Endothelial cell of umbilical vein (primary cell): Measurements from ENCODE around the gene RNF187. TPM values are rescaled to one million over a fixed set of nuclear protein-coding genes. Genes with fewer than 3 reads are reported as not detected.

Experiments
- BruUV-seq: library from RNA; stranded (reverse); fragments of 400-500 nt; replicated peaks from 2 replicates; lab custom pipeline; 2021; lab: Mats Ljungman, UMichigan
- CTCF ChIA-PET: fragments of 300-600, 350-600 bp; sonication (Branson Sonifier 250); formaldehyde crosslinking; loops from one replicate; lab custom pipeline; 2021; ENCODE audit warnings: antibody characterized with exemption, inconsistent platforms; lab: Charles Lee
- POLR2A ChIA-PET: fragments of 300-600, 350-600 bp; sonication (Branson Sonifier 250); formaldehyde crosslinking; loops from one replicate; lab custom pipeline; 2021; ENCODE audit warnings: antibody characterized with exemption, inconsistent platforms; lab: Charles Lee
- DNase-seq: peaks from one replicate; pipeline ENCODE4 v3.0.0-alpha.2; 2011; ENCODE audit warnings: low read depth, low spot score
- FAIRE-seq: peaks from 2 replicates; lab custom pipeline; 2011; peaks lifted over from hg19 to GRCh38; lab: Jason Lieb, UNC
- H2AFZ ChIP-seq: 2 replicates; pipeline ENCODE4 v1.6.0; 2012; ENCODE audit warnings: low read depth, low read length, control low read depth, inconsistent platforms
- H3K27ac ChIP-seq: 2 replicates; pipeline ENCODE4 v1.5.1; 2011; ENCODE audit warnings: low read depth, mild to moderate bottlenecking, control low read depth, low read length, moderate library complexity; ENCODE audit not compliant: insufficient read depth
- H3K27me3 ChIP-seq, 2 experiments: 2 replicates each; pipeline versions ENCODE4 v1.6.0 to v1.6.1; 2011; ENCODE audit warnings: low read length in 2 of 2, mixed read lengths in 1 of 2; ENCODE audit not compliant: control insufficient read depth in 2 of 2, insufficient read depth in 2 of 2
- H3K36me3 ChIP-seq, 2 experiments: 2 replicates in 1 of 2; 3 replicates in 1 of 2; pipeline ENCODE4 v1.5.1; 2011; ENCODE audit warnings: low read length in 2 of 2, mild to moderate bottlenecking in 1 of 2, moderate library complexity in 1 of 2; ENCODE audit not compliant: control insufficient read depth in 2 of 2, insufficient read depth in 2 of 2; ENCODE audit errors: extremely low read depth in 1 of 2
- H3K4me1 ChIP-seq: 3 replicates; pipeline ENCODE4 v1.5.1; 2011; ENCODE audit warnings: mild to moderate bottlenecking, low read length; ENCODE audit not compliant: control insufficient read depth, insufficient read depth; ENCODE audit errors: extremely low read depth
- H3K4me2 ChIP-seq: 2 replicates; pipeline ENCODE4 v1.6.1; 2011; ENCODE audit warnings: low read length, control low read depth, mixed read lengths; ENCODE audit not compliant: insufficient read depth
- H3K4me3 ChIP-seq, 3 experiments: fragments of 200-600 bp in 1 of 3; sonication (generic), shearing (Covaris generic) in 1 of 3; replicated peaks in 1 of 3; 2 replicates each; pipeline ENCODE4 v1.5.1; 2011 to 2016; ENCODE audit warnings: control low read depth in 3 of 3, low read length in 3 of 3, mild to moderate bottlenecking in 2 of 3, inconsistent platforms in 1 of 3, low read depth in 1 of 3, moderate library complexity in 1 of 3; ENCODE audit not compliant: insufficient read depth in 1 of 3
- H3K79me2 ChIP-seq: 2 replicates; pipeline ENCODE4 v1.6.0; 2012; ENCODE audit warnings: low read length, inconsistent platforms; ENCODE audit not compliant: control insufficient read depth, insufficient read depth
- H3K9ac ChIP-seq: replicated peaks from 2 replicates; pipeline ENCODE3; 2011; ENCODE audit warnings: low read length, control low read depth; ENCODE audit not compliant: insufficient read depth; ENCODE audit errors: extremely low read depth
- H3K9me1 ChIP-seq: replicated peaks from 3 replicates; pipeline ENCODE4 v1.6.0; 2011; ENCODE audit warnings: mild to moderate bottlenecking, low read length; ENCODE audit not compliant: control insufficient read depth, insufficient read depth; ENCODE audit errors: extremely low read depth
- H3K9me3 ChIP-seq: replicated peaks from 2 replicates; pipeline ENCODE4 v1.5.1; 2012; ENCODE audit warnings: low read length, inconsistent platforms; ENCODE audit not compliant: control insufficient read depth, insufficient read depth
- H4K20me1 ChIP-seq: replicated peaks from 2 replicates; pipeline ENCODE3; 2011; ENCODE audit warnings: mild to moderate bottlenecking, low read length; ENCODE audit not compliant: control insufficient read depth, insufficient read depth; ENCODE audit errors: extremely low read depth
- EZH2 ChIP-seq: IDR thresholded peaks from 2 replicates; pipeline ENCODE4 v1.6.1; 2012; ENCODE audit warnings: borderline replicate concordance, low read depth, mild to moderate bottlenecking, moderate library complexity, low read length, inconsistent platforms; ENCODE audit not compliant: severe bottlenecking
- FOS ChIP-seq: IDR thresholded peaks from 2 replicates; pipeline ENCODE4 v1.6.1; 2011; ENCODE audit warnings: mild to moderate bottlenecking, low read length, moderate library complexity, borderline replicate concordance; ENCODE audit not compliant: insufficient read depth
- GATA2 ChIP-seq: IDR thresholded peaks from 2 replicates; pipeline ENCODE4 v1.7.0; 2011; ENCODE audit warnings: low read depth, mild to moderate bottlenecking, moderate library complexity, mixed read lengths, low read length; ENCODE audit not compliant: insufficient read length, insufficient read depth
- JUN ChIP-seq: IDR thresholded peaks from 2 replicates; pipeline ENCODE4 v1.6.1; 2011; ENCODE audit warnings: borderline replicate concordance, low read depth; ENCODE audit not compliant: insufficient read length, insufficient read depth
- MYC ChIP-seq: IDR thresholded peaks from one replicate; pipeline ENCODE4 v1.6.1; 2011; ENCODE audit warnings: mild to moderate bottlenecking, low read depth, low read length
- POLR2A ChIP-seq: IDR thresholded peaks from 2 replicates; pipeline ENCODE4 v1.6.1; 2012; ENCODE audit warnings: low read depth, mild to moderate bottlenecking, control low read depth, low read length
- POLR2AphosphoS5 ChIP-seq: IDR thresholded peaks from 2 replicates; pipeline ENCODE4 v1.6.1; 2012; ENCODE audit warnings: low read depth, mild to moderate bottlenecking, control low read depth, low read length, moderate library complexity; ENCODE audit not compliant: insufficient read depth
- dilution Hi-C: fragments of 300-500 bp; cut with MboI; formaldehyde crosslinking; loops from one replicate; pipeline ENCODE4 v1.15.0; 2019; ENCODE audit warnings: low sequenced_read_pairs; ENCODE audit not compliant: extremely low pct_ligation_motif_present
- intact Hi-C: fragments of 100-400 bp; cut with micrococcal nuclease; formaldehyde crosslinking; loops from one replicate; pipeline ENCODE4 v1.10.0; 2022
- polyA plus RNA-seq, 4 experiments: library from polyadenylated mRNA; depleted of rRNA in 3 of 4; stranded (reverse) in 3 of 4; unstranded in 1 of 4; fragments of >200 nt; gene quantifications; 2 replicates each; pipeline versions ENCODE4 v1.2.1 to v1.2.3, GENCODE V29; 2011 to 2012; ENCODE audit warnings: missing spikeins in 1 of 4
- total RNA-seq: library from RNA; stranded (reverse); gene quantifications from 2 replicates; pipeline ENCODE4 v1.2.3, GENCODE V29; 2021
- TF ChIP-seq, protein P1 (sequence below), 2 donors: IDR thresholded peaks; 1 replicate in 1 of 2; 2 replicates in 1 of 2; pipeline ENCODE4 v1.5.1; 2011; ENCODE audit warnings: low read length in 2 of 2, mild to moderate bottlenecking in 2 of 2, moderate library complexity in 2 of 2, control low read depth in 1 of 2, inconsistent platforms in 1 of 2, low read depth in 1 of 2; ENCODE audit not compliant: insufficient read depth in 1 of 2; ENCODE audit errors: extremely low read depth in 1 of 2
- TF ChIP-seq, protein P2 (sequence below): IDR thresholded peaks from 2 replicates; pipeline ENCODE4 v1.6.1; 2011; ENCODE audit not compliant: insufficient read depth, insufficient read length

Gene RNF187
- total and polyA plus RNA-seq, 2 donors (not counting 3 experiments of a cell fraction or from before 2014, with no cell fraction given), result 48.0 to 86.4 TPM

DNA sequence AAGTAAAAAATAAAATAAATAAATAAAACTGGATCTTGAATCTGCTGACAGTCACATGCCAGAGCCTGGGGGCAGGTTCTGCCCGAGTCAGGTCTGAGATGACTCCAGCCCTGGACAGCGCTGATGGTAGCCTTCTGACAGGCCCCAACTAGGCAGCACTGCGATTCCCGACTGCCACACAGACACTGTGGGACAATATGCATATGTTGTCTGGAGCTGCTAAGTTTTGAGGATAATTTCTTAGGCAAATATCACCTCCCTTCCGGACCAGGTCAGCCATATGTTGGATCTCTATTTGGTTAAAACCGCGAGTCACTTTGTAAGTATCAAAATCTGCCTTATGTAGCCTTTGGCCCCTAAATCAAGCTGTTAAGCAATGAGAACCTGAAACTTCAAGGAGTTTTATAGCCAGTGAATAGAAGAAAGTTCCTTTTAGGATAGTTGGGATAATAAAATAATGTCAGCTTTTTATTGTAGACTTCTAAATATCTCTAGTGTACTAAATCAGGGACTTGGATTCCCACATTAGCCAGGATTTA lies 49.7 kb upstream of the RNF187 start:
- Histone ChIP-seq H3K9me3 (no peaks in the 10 kb centered on the region), H3K36me3 (no peaks in the 10 kb centered on the region), H2AFZ (no peak overlapping the region), H3K27me3 (peaks cover 10 to 25% of the 10 kb centered on the region in 2 experiments), H3K27ac (no peak overlapping the region), H3K4me1 (no peaks in the 10 kb centered on the region), H3K4me3 (no peak overlapping the region), H3K4me2 (no peak overlapping the region), H3K9ac (no peak overlapping the region), H3K79me2 (no peaks in the 10 kb centered on the region), H4K20me1 (no peaks in the 10 kb centered on the region), H3K9me1 (no peaks in the 10 kb centered on the region)
- FAIRE-seq, result no peak
- BruUV-seq, result no TSS peak
- TF ChIP-seq POLR2A (no peak), GATA2 (no peak), FOS (no peak), JUN (no peak), POLR2AphosphoS5 (no peak), MYC (no peak), EZH2 (no peak)
- TF ChIP-seq, protein P1, sequence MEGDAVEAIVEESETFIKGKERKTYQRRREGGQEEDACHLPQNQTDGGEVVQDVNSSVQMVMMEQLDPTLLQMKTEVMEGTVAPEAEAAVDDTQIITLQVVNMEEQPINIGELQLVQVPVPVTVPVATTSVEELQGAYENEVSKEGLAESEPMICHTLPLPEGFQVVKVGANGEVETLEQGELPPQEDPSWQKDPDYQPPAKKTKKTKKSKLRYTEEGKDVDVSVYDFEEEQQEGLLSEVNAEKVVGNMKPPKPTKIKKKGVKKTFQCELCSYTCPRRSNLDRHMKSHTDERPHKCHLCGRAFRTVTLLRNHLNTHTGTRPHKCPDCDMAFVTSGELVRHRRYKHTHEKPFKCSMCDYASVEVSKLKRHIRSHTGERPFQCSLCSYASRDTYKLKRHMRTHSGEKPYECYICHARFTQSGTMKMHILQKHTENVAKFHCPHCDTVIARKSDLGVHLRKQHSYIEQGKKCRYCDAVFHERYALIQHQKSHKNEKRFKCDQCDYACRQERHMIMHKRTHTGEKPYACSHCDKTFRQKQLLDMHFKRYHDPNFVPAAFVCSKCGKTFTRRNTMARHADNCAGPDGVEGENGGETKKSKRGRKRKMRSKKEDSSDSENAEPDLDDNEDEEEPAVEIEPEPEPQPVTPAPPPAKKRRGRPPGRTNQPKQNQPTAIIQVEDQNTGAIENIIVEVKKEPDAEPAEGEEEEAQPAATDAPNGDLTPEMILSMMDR (IDR thresholded peaks at IDR 0.05; ENCODE audit: extremely low read depth in 1 of 2, insufficient read depth in 1 of 2, low read depth in 1 of 2, low read length in 2 of 2), result no peak
- TF ChIP-seq, protein P2, sequence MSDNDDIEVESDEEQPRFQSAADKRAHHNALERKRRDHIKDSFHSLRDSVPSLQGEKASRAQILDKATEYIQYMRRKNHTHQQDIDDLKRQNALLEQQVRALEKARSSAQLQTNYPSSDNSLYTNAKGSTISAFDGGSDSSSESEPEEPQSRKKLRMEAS, result no peak
- ChIA-PET POLR2A (no interaction called here), CTCF (no interaction called here)
- dilution Hi-C loops (no loop called here), intact Hi-C loops (no loop called here)
- no peak for DNase-seq
